Gastroesophageal sphincter (tissue), 4 donors: Measurements from ENCODE around the gene DSCAML1. TPM values are rescaled to one million over a fixed set of nuclear protein-coding genes. Genes with fewer than 3 reads are reported as not detected.

Experiments
- ATAC-seq: fragments of 150-250 bp; one replicate; pipeline ENCODE4 v1.9.1; 2016; ENCODE audit warnings: mild to moderate bottlenecking, moderate library complexity
- H3K27ac ChIP-seq, 4 donors: fragments of 200-600 bp; sonication (generic) in 3 of 4; 1 replicate in 3 of 4; 2 replicates in 1 of 4; pipeline ENCODE4 v1.5.1; 2016 to 2019
- H3K27me3 ChIP-seq: fragments of 200-600 bp; sonication (generic); one replicate; pipeline ENCODE4 v1.5.1; 2019
- H3K36me3 ChIP-seq, 2 donors: fragments of 200-600 bp; sonication (generic); one replicate each; pipeline ENCODE4 v1.5.1; 2019; ENCODE audit warnings: control low read depth in 1 of 2
- H3K4me1 ChIP-seq, 3 donors: fragments of 200-600 bp; sonication (generic); 1 replicate in 2 of 3; 2 replicates in 1 of 3; pipeline ENCODE4 v1.5.1; 2016 to 2019; ENCODE audit warnings: control low read depth in 2 of 3
- H3K4me3 ChIP-seq, 2 donors: fragments of 200-600 bp; sonication (generic); one replicate each; pipeline ENCODE4 v1.5.1; 2019; ENCODE audit warnings: mild to moderate bottlenecking in 1 of 2, moderate library complexity in 1 of 2
- H3K9me3 ChIP-seq, 3 donors: fragments of 200-600 bp; sonication (generic); one replicate each; pipeline ENCODE4 v1.5.1; 2017 to 2019; ENCODE audit warnings: control low read depth in 2 of 3
- CTCF ChIP-seq, 4 experiments: fragments of 200-600 bp in 2 of 4; fragments of 450-650 bp in 2 of 4; sonication (generic) in 1 of 4; IDR thresholded peaks; one replicate each; pipeline ENCODE4 v1.5.1; 2017 to 2019; ENCODE audit warnings: antibody characterized with exemption in 4 of 4, mild to moderate bottlenecking in 2 of 4, moderate library complexity in 2 of 4
- EP300 ChIP-seq: sonication (generic); formaldehyde crosslinking; IDR thresholded peaks from one replicate; pipeline ENCODE4 v1.6.1; 2017; ENCODE audit warnings: antibody characterized with exemption, mild to moderate bottlenecking
- POLR2A ChIP-seq, 2 donors: fragments of 450-650 bp; IDR thresholded peaks; one replicate each; pipeline ENCODE4 v1.6.1; 2017; ENCODE audit warnings: antibody characterized with exemption in 2 of 2, mild to moderate bottlenecking in 2 of 2, moderate library complexity in 1 of 2
- POLR2AphosphoS5 ChIP-seq: sonication (generic); formaldehyde crosslinking; IDR thresholded peaks from one replicate; pipeline ENCODE4 v1.6.1; 2017; ENCODE audit warnings: antibody characterized with exemption
- WGBS, 2 donors: methylation state at CpG; one replicate each; pipeline ENCODE4 v1.1.5; 2018; ENCODE audit warnings: low coverage in 1 of 2; 5-methylcytosine and 5-hydroxymethylcytosine counted together
- total RNA-seq, 4 donors: library from RNA; depleted of rRNA; stranded (reverse); fragments of >200 nt; gene quantifications; one replicate each; pipeline ENCODE4 v1.1.0, GENCODE V29; 2016

DSCAML1 gene
- total RNA-seq, 4 donors from 2014 or later, result 0.35 to 2.5 (median 0.73) TPM

- H3K36me3 ChIP-seq, result no peaks in the 10 kb centered on the region
- ATAC-seq, result no peak
- WGBS, 2 donors, result 83 to 84% methylated on average over 13 to 17 of the region's 24 CpGs
- H3K27me3 ChIP-seq, result peaks cover 59% of the 10 kb centered on the region
- no peak overlapping the region for H3K4me3 ChIP-seq
- no peaks in the 10 kb centered on the region for H3K4me1 ChIP-seq
- H3K9me3 ChIP-seq, result peaks cover 0 to 8% (median 0%) of the 10 kb centered on the region in 3 donors
- no peak overlapping the region for H3K27ac ChIP-seq
- no peak for TF ChIP-seq EP300
- TF ChIP-seq POLR2A (IDR thresholded peaks at IDR 0.05), result no peak
- no peak for TF ChIP-seq POLR2AphosphoS5
- TF ChIP-seq CTCF (IDR thresholded peaks at IDR 0.05), result no peak
These were observed 92.5 kb downstream of the DSCAML1 start for GRCh38 chr11:117704395-117705100.

DNA sequence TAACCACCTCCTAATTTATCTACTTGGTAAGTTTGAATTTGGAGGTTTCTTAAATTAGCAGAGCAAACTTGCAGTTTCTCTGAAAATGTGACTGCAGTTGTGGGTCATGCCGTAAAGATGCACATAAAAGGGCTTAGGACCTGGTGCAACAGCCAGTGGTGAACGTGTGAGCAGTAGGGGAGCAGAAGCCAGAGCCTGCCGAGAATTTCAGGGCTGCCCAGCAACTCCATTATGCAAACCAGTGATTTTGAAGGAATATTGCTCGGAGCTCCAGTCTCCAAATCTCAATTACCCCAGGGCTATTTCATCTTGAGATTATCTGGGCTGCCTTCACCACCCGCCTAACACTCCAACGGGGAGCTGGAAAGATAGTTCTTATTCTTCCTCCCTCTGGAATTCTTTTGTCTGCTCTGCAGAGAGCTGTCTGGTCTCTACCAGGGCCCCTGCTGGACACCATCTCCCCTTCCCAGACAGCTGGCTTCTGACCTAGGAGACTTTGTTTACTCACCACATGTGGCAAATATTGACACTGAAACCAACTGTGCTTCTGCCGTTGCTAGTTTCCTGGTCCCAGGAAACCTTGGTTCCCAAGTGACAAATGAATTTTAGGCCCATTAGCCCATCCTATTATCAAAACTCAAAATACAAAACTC, 93.9 kb downstream of the DSCAML1 start:
- H3K4me3 ChIP-seq, result no peak overlapping the region
- H3K9me3 ChIP-seq, result no peaks in the 10 kb centered on the region
- peaks cover 54% of the 10 kb centered on the region for H3K27me3 ChIP-seq
- 71 to 78% methylated on average over 4 to 7 of the region's 7 CpGs for WGBS, 2 donors
- H3K36me3 ChIP-seq, result no peaks in the 10 kb centered on the region
- no peak for TF ChIP-seq EP300
- TF ChIP-seq CTCF (IDR thresholded peaks at IDR 0.05), result no peak
- no peak for TF ChIP-seq POLR2A (IDR thresholded peaks at IDR 0.05)
- TF ChIP-seq POLR2AphosphoS5, result no peak
- no peak for ATAC-seq
- no peak overlapping the region for H3K27ac ChIP-seq
- H3K4me1 ChIP-seq, result no peaks in the 10 kb centered on the region

DNA sequence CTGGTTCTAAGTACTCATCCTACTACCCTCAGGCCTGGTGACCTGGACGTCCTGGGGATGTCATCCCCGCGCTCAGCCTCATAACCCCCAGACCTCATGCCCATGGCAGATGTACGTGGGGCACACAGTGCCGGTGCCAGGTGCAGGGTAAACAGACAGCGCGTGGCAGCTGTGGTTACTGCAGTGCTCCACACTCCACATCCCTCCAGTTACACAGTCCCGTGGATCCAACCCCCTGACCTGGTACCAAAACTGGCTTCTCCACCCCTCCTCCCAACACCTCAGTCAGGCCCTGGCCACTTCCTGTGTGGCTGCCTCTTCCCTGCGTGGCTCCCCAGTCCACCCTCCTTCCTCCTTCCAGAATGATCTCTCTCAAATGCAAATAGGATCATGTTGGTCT, 95.2 kb downstream of the DSCAML1 start:
- 75 to 81% methylated on average over 4 to 7 of the region's 9 CpGs for WGBS, 2 donors
- H3K4me1 ChIP-seq, result no peaks in the 10 kb centered on the region
- H3K4me3 ChIP-seq, result no peak overlapping the region
- no peaks in the 10 kb centered on the region for H3K36me3 ChIP-seq
- no peak for ATAC-seq
- H3K27me3 ChIP-seq, result peaks cover 54% of the 10 kb centered on the region
- H3K9me3 ChIP-seq, result no peaks in the 10 kb centered on the region
- no peak overlapping the region for H3K27ac ChIP-seq
- no peak for TF ChIP-seq POLR2A (IDR thresholded peaks at IDR 0.05)
- TF ChIP-seq POLR2AphosphoS5, result no peak
- TF ChIP-seq EP300, result no peak
- TF ChIP-seq CTCF (IDR thresholded peaks at IDR 0.05), result no peak

DNA sequence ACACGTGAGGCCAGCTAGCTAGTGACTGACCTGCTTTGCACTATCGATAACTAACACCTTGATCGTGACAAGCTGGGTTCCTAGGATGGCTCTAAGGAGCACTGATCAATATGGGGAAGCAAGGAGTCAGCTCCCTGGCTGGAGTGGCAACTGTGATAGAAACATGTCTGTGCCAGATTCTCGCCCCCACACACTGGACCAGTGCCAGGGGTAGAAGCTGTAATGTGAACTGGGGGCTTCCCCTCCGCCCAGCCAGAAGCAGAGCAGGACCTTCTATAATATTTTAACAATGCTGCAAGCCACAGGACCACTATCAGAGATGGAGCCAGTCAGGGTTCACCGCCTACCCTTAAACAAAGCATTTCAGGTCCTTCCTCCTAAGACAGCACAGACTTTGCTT, 96.5 kb downstream of the DSCAML1 start:
- Histone ChIP-seq H3K4me1 (no peaks in the 10 kb centered on the region), H3K4me3 (no peak overlapping the region), H3K27me3 (peaks cover 62% of the 10 kb centered on the region), H3K36me3 (no peaks in the 10 kb centered on the region), H3K9me3 (no peaks in the 10 kb centered on the region), H3K27ac (no peak overlapping the region)
- 87 to 100% methylated on average over 1 to 6 of the region's 6 CpGs for WGBS, 2 donors
- no peak for ATAC-seq
- TF ChIP-seq CTCF (IDR thresholded peaks at IDR 0.05), result no peak
- no peak for TF ChIP-seq POLR2AphosphoS5
- no peak for TF ChIP-seq EP300
- TF ChIP-seq POLR2A (IDR thresholded peaks at IDR 0.05), result no peak

DNA sequence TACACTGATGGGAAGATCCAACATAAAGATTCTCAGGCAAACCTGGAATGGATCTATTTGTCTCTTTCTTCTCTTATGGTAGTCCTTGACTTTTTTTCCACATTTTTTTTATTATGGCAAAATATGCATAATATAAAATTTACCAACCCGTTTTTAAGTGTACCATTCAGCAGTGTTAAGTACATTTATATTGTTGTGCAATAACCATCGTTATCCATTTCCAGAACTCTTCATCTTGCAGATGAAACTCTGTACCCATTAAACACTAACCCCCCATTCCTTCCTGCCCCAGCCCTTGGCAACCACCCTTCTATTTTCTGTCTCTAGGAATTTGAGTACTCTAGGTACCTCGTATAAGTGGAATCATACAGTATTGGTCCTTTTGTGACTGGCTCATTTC, 99.7 kb downstream of the DSCAML1 start:
- no peak overlapping the region for H3K27ac ChIP-seq
- no peaks in the 10 kb centered on the region for H3K36me3 ChIP-seq
- WGBS, 2 donors, result 79 to 83% methylated on average over 3 of the region's 3 CpGs
- TF ChIP-seq CTCF (IDR thresholded peaks at IDR 0.05) (no peak), POLR2AphosphoS5 (no peak), POLR2A (IDR thresholded peaks at IDR 0.05) (no peak), EP300 (no peak)
- no peak overlapping the region for H3K4me3 ChIP-seq
- H3K4me1 ChIP-seq, result no peaks in the 10 kb centered on the region
- peaks cover 56% of the 10 kb centered on the region for H3K27me3 ChIP-seq
- no peak for ATAC-seq
- no peaks in the 10 kb centered on the region for H3K9me3 ChIP-seq
